CD4-positive, alpha-beta T cell treated with Interleukin-4 for 1 hour (primary cell): Measurements from ENCODE around the gene CNST.
"Not testable (repeated sequence)": the region's sequence is repeated elsewhere in the genome, so short reads cannot be mapped to it uniquely, and the experiment has no call there.

Experiments used
- DNase-seq, 2 donors: peaks; one replicate each; pipeline ENCODE4 v3.0.0-alpha.2; 2020 to 2022

Gene CNST

DNA sequence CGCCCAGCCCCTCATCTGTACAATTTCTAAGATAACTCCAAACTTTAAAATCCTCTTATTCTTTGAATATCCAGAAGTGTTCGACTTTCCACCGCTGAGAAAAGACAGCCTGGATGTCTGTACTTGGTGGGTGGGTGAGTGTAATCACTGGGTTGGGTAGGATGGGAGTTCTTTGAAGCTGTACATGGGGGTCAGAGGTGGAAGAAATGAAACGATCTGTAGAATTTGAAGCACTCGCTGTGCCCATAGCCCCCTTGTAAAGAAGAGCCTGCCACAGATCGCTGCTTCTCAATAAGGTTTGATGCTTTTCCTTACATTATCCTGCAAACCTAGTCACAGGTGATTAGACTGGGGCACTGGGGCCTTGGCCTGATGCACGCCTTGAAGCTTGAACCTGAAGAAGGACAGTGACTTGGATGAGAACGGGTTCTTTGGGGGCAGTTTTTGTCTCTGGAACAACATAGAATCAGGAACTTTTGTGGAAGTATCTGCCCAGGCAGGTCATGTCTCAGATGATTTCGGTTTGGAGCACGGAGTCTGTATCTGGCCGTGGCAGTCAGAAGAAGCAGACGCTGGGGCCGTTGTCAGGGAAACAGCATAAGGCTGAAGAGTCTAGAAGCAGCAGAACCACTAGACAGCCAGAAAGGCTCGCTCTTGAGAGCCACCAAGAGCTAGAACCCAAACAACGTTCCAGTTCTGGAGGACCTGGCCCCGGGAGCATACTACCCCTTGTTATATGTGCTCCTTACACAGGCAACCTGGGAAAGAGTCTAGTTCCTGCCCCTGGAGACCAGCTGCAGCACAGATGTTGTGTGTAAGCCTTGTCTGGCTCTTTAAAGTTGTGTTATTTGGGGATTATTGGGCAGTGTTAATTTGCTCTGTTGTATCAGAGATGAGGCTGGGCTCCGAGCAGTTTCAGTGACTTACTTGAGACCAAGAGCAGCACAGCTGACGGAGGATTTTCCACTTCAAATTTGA, 112.8 kb downstream of the CNST start:
- no peak for DNase-seq

DNA sequence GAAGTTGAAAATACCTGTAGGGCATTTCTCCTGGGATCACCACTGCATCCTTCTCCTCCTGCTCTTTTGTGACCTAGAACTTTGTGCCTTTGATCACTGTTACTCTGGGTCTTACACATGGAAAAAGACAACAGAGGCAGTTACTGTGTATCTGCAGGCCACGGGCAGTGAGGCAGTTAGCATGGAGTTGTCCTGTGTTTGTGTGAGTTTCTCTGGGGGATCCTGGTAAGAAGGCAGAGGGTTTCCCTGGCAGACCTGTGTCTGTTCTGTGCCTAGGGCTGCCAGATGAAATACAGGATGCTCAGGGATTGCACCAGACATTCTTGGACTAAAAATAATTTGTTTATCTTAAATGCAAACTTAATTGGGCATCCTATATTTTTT, 113.5 kb downstream of the CNST start:
- DNase-seq: no peak

- DNase-seq: no peak
These were observed 113.9 kb downstream of the CNST start for GRCh38 chr1:246680190-246680589.

GRCh38 chr1:246680696-246681130, 114.5 kb downstream of the CNST start:
- no peak for DNase-seq

GRCh38 chr1:246681900-246682895, 115.9 kb downstream of the CNST start:
- DNase-seq: no peak

GRCh38 chr1:246683521-246683920, 117.3 kb downstream of the CNST start:
- DNase-seq: no peak

- no peak for DNase-seq
These were observed 120.7 kb downstream of the CNST start for GRCh38 chr1:246687002-246687401.

- peak; percentile 60 to 65 for DNase-seq
These were observed 123.3 kb downstream of the CNST start for GRCh38 chr1:246689409-246690008.

DNA sequence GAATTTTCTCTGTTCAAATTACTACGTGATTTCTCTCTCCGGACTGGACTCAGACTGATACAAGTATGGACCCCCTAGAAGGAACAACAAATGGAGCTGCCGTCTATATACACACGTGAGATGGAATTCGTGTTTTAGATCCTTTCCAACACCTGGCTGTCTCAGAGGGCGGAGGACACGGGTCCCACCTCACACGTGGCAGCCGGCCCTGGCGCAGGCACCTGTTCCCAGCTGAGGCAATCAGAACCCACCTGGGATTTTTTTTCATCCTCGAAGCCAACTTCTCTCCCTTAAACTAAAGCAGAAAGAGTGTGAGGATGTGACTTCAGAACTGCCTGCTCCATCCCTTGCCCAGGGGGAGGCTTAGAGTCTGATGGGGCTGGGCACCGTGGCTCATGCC, 123.8 kb downstream of the CNST start:
- DNase-seq: no peak

GRCh38 chr1:246691622-246692495, 125.6 kb downstream of the CNST start:
- DNase-seq: no peak

- not testable (repeated sequence) for DNase-seq
These were observed 128.1 kb downstream of the CNST start for GRCh38 chr1:246694213-246694895.

GRCh38 chr1:246695136-246695535, 128.9 kb downstream of the CNST start:
- no peak for DNase-seq

DNA sequence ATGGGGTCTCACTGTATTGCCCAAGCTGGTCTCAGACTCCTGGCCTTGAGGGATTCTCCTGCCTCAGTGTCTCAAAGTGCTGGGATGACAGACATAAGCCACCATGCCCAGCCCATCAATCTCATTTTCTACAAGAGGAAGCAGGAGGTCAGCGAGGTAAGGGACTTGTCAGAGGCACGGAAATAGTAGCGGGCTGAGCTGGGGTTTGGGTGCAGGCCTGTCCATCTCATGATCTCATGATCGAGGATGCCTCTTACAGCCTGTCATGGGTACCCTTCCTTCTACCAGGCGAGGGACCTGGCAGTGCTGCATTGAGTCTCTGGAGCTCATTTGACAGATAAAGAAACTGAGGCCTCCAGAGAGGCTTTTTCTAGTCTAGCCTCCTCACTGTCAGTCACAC, 129.4 kb downstream of the CNST start:
- DNase-seq: no peak

DNA sequence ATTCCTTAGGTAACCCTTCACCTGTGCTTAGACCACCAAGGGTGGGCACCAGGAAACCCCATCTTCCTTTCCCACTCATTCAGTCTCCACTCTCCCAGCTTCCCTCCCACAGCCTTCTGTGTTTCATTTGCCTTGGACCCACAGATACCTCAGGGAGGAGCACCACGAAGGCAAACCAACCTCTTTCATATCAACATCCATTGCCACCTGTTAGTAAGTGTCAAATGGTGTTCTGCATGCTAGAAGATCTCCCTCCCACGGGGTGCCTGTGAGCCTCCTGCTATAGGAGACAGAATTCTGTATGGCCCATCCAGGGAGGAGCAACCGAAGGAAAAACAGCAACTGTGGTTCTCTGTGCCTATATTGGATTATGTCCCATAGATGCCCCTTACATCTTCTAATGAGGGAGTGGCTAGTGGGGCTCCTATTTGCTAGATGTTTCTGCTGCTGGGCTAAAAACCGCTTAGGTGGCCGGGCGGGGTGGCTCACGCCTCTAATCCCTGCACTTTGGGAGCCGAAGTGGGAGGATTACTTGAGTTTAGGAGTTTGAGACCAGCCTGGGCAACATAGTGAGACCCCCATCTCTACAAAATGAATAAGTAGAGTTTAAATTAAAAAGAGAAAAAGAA, 132.3 kb downstream of the CNST start:
- no peak for DNase-seq

- peak; percentile 86 to 89 for DNase-seq
These were observed 133.0 kb downstream of the CNST start for GRCh38 chr1:246699095-246699735.

GRCh38 chr1:246703581-246703980, 137.3 kb downstream of the CNST start:
- no peak for DNase-seq

- no peak for DNase-seq
These were observed 139.1 kb downstream of the CNST start for GRCh38 chr1:246705368-246705767.

GRCh38 chr1:246708166-246708565, 141.9 kb downstream of the CNST start:
- no peak for DNase-seq

DNA sequence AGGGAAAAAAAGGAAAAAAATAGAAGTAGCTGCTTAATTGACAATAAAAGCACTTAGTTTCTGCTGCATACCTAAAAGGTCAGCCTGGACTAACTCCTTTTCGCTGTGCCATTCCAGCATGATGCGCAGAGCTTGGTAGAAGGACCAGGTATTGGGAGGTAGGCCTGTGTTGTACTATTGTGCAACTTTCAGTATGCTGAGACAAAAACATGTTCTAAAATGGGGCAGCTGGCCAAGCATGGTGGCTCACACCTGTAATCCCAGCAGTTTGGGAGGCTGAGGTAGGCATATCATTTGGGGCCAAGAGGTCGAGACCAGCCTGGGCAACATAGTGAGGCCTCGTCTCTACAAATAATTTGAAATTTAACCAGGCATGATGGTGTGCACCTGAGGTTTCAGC, 142.9 kb downstream of the CNST start:
- no peak for DNase-seq

- DNase-seq: no peak
These were observed 143.6 kb downstream of the CNST start for GRCh38 chr1:246709835-246710234.
